Neural cell (in vitro differentiated cells): ENCODE measurements around the gene GDF11. TPM values are rescaled to one million over a fixed set of nuclear protein-coding genes. Genes with fewer than 3 reads are reported as not detected.

ENCODE experiments used
- H2AFZ ChIP-seq: fragments of 200-600, 300-800 bp; sonication (generic), shearing (Covaris generic); 2 replicates; pipeline ENCODE4 v1.6.0; 2014; ENCODE audit warnings: low read depth, mild to moderate bottlenecking, antibody characterized with exemption, low read length, moderate library complexity
- H3F3A ChIP-seq: fragments of 200-600 bp; shearing (Covaris generic); 2 replicates; pipeline ENCODE4 v1.6.1; 2016; ENCODE audit warnings: mild to moderate bottlenecking, moderate library complexity, mixed read lengths, antibody characterized with exemption, low read length; ENCODE audit not compliant: insufficient read depth, poor library complexity, severe bottlenecking
- H3K27ac ChIP-seq: fragments of 200-600, 300-800 bp; sonication (generic), shearing (Covaris generic); 2 replicates; pipeline ENCODE4 v1.5.1; 2014; ENCODE audit warnings: mild to moderate bottlenecking, low read length, moderate library complexity
- H3K27me3 ChIP-seq: fragments of 300-800, 200-600 bp; sonication (generic), shearing (Covaris generic); 2 replicates; pipeline ENCODE4 v1.6.0; 2014; ENCODE audit warnings: mild to moderate bottlenecking, low read depth, low read length, moderate library complexity; ENCODE audit not compliant: insufficient read depth
- H3K36me3 ChIP-seq: fragments of 300-800, 200-600 bp; sonication (generic), shearing (Covaris generic); 2 replicates; pipeline ENCODE4 v1.5.1; 2014; ENCODE audit warnings: mild to moderate bottlenecking, antibody characterized with exemption, low read length, moderate library complexity; ENCODE audit not compliant: insufficient read depth
- H3K4me2 ChIP-seq: fragments of 300-800, 200-600 bp; sonication (generic), shearing (Covaris generic); 2 replicates; pipeline ENCODE4 v1.6.0; 2014; ENCODE audit warnings: mild to moderate bottlenecking, low read length
- H3K4me3 ChIP-seq: fragments of 300-800, 200-600 bp; sonication (generic), shearing (Covaris generic); 2 replicates; pipeline ENCODE4 v1.5.1; 2014; ENCODE audit warnings: mild to moderate bottlenecking, low read length, moderate library complexity
- H3K79me2 ChIP-seq: fragments of 200-600 bp; shearing (Covaris generic); replicated peaks from 2 replicates; pipeline ENCODE4 v1.6.0; 2014; ENCODE audit warnings: mild to moderate bottlenecking, low read length, moderate library complexity; ENCODE audit not compliant: insufficient read depth
- H3K9ac ChIP-seq: fragments of 300-800, 200-600 bp; sonication (generic), shearing (Covaris generic); 2 replicates; pipeline ENCODE4 v1.6.1; 2016; ENCODE audit warnings: mild to moderate bottlenecking, low read length, mixed read lengths
- H3K9me2 ChIP-seq: fragments of 200-600 bp; shearing (Covaris generic); 2 replicates; pipeline ENCODE4 v1.6.1; 2016; ENCODE audit warnings: mild to moderate bottlenecking, low read length, mixed read lengths; ENCODE audit not compliant: insufficient read depth
- H3K9me3 ChIP-seq: fragments of 200-600, 300-800 bp; sonication (generic), shearing (Covaris generic); 2 replicates; pipeline ENCODE4 v1.6.1; 2016; ENCODE audit warnings: mild to moderate bottlenecking, mixed run types, low read length, moderate library complexity, mixed read lengths
- H4K20me1 ChIP-seq: fragments of 200-600 bp; shearing (Covaris generic); 2 replicates; pipeline ENCODE4 v1.6.1; 2016; ENCODE audit warnings: mild to moderate bottlenecking, mixed run types; ENCODE audit not compliant: insufficient read depth
- CTCF ChIP-seq: fragments of 450-650 bp; IDR thresholded peaks from 2 replicates; pipeline ENCODE4 v1.5.1; 2014; ENCODE audit warnings: antibody characterized with exemption, mild to moderate bottlenecking, moderate library complexity; ENCODE audit not compliant: poor library complexity, severe bottlenecking
- EP300 ChIP-seq: fragments of 450-650 bp; conservative IDR thresholded peaks from 2 replicates; pipeline ENCODE4 v1.6.1; 2014; ENCODE audit warnings: antibody characterized with exemption, mild to moderate bottlenecking, moderate library complexity; ENCODE audit not compliant: poor library complexity, severe bottlenecking
- EZH2 ChIP-seq: fragments of 200-600, 300-800 bp; shearing (Covaris generic), sonication (generic); IDR thresholded peaks from 2 replicates; pipeline ENCODE4 v1.6.1; 2014; ENCODE audit warnings: antibody characterized with exemption, low read length, borderline replicate concordance, mild to moderate bottlenecking; ENCODE audit not compliant: insufficient read depth, poor library complexity, severe bottlenecking
- MXI1 ChIP-seq: fragments of 450-650 bp; conservative IDR thresholded peaks from 2 replicates; pipeline ENCODE4 v1.6.1; 2014; ENCODE audit warnings: antibody characterized with exemption, mild to moderate bottlenecking; ENCODE audit not compliant: poor library complexity, severe bottlenecking
- POLR2AphosphoS5 ChIP-seq: IDR thresholded peaks from 2 replicates; pipeline ENCODE4 v1.6.1; 2012
- RAD21 ChIP-seq: fragments of 450-650 bp; conservative IDR thresholded peaks from 2 replicates; pipeline ENCODE4 v1.6.1; 2014; ENCODE audit warnings: antibody characterized with exemption, mild to moderate bottlenecking, moderate library complexity
- SMC3 ChIP-seq: fragments of 450-650 bp; conservative IDR thresholded peaks from 2 replicates; pipeline ENCODE4 v1.6.1; 2014; ENCODE audit warnings: antibody characterized with exemption, mild to moderate bottlenecking, moderate library complexity; ENCODE audit not compliant: poor library complexity
- TAF1 ChIP-seq: IDR thresholded peaks from 2 replicates; pipeline ENCODE4 v1.6.1; 2012; ENCODE audit warnings: low read depth
- polyA plus RNA-seq: library from polyadenylated mRNA; depleted of rRNA; stranded (reverse); fragments of >200 nt; gene quantifications from 2 replicates; pipeline ENCODE4 v1.2.3, GENCODE V29; 2014
- TF ChIP-seq, protein P1 (sequence below): IDR thresholded peaks from 2 replicates; pipeline ENCODE4 v1.6.1; 2012; ENCODE audit warnings: borderline replicate concordance

The GDF11 gene
- polyA plus RNA-seq, 1 donor from 2014 or later: 16.0 TPM

DNA sequence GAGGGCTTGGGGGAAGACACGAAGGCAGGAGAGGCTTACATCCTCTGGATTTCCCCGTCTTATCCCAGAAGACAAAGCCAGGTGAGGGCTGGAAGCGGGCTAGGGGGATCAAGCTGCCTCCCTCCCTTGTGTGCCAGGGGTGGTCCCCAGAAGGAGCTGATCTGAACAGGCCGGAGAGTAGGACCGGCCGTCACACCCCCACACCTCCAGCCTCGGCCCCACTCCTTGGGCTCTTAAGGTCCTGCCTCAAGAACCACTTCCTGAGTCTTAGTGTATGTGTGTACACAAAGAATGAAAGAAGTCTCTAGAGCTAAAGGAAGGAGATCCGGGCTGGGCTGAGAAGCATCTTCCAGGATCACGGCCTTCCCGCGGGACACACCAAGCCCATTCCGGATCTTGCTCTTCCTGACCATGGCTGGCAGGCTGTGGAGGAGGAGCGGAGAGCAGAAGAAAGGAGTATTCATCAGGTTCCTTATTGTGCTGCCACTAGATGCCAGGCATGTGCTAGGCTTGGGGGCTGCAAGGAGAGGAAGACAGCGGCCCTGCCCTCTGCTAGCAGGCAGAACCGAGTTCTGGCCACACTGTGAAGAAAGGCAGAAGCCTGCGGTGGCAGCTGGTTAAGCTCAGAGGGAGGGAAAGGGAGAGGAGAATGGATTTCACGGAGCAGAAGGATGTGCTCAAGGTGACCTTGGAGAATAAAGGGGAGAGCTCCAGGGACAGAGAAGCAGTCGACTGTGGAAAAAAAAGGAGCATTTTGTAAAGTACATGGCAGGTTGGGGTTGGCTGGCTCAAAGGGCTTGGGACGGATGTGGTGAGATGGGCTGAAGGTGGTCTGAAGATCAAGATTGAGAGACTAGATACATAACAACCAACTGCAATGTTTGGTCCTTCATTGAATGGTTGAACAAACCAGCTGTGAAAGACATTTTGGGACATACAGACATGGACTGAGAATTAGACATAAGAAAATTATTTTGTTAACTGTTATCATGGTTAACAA lies 12.8 kb upstream of the GDF11 start:
- no peaks in the 10 kb centered on the region for H4K20me1 ChIP-seq
- H2AFZ ChIP-seq: peak overlapping the region; percentile 79
- peaks cover 24% of the 10 kb centered on the region for H3K79me2 ChIP-seq
- H3K9me3 ChIP-seq: no peaks in the 10 kb centered on the region
- H3K4me2 ChIP-seq: peak overlapping the region; percentile 83
- peak overlapping the region; percentile 97 for H3K9ac ChIP-seq
- H3F3A ChIP-seq: no peaks in the 10 kb centered on the region
- H3K27ac ChIP-seq: peak overlapping the region; percentile 100
- peak overlapping the region; percentile 91 for H3K4me3 ChIP-seq
- no peaks in the 10 kb centered on the region for H3K36me3 ChIP-seq
- TF ChIP-seq CTCF: peak; percentile 62
- TF ChIP-seq MXI1: peak; percentile 33
- peak; percentile 97 for TF ChIP-seq POLR2AphosphoS5
- TF ChIP-seq TAF1: no peak
- TF ChIP-seq RAD21: peak; percentile 64
- TF ChIP-seq EZH2: no peak
- TF ChIP-seq EP300: no peak
- TF ChIP-seq, protein P1, sequence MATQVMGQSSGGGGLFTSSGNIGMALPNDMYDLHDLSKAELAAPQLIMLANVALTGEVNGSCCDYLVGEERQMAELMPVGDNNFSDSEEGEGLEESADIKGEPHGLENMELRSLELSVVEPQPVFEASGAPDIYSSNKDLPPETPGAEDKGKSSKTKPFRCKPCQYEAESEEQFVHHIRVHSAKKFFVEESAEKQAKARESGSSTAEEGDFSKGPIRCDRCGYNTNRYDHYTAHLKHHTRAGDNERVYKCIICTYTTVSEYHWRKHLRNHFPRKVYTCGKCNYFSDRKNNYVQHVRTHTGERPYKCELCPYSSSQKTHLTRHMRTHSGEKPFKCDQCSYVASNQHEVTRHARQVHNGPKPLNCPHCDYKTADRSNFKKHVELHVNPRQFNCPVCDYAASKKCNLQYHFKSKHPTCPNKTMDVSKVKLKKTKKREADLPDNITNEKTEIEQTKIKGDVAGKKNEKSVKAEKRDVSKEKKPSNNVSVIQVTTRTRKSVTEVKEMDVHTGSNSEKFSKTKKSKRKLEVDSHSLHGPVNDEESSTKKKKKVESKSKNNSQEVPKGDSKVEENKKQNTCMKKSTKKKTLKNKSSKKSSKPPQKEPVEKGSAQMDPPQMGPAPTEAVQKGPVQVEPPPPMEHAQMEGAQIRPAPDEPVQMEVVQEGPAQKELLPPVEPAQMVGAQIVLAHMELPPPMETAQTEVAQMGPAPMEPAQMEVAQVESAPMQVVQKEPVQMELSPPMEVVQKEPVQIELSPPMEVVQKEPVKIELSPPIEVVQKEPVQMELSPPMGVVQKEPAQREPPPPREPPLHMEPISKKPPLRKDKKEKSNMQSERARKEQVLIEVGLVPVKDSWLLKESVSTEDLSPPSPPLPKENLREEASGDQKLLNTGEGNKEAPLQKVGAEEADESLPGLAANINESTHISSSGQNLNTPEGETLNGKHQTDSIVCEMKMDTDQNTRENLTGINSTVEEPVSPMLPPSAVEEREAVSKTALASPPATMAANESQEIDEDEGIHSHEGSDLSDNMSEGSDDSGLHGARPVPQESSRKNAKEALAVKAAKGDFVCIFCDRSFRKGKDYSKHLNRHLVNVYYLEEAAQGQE: peak; percentile 93
- peak; percentile 45 for TF ChIP-seq SMC3
- H3K27me3 ChIP-seq: no peaks in the 10 kb centered on the region
- no peaks in the 10 kb centered on the region for H3K9me2 ChIP-seq

DNA sequence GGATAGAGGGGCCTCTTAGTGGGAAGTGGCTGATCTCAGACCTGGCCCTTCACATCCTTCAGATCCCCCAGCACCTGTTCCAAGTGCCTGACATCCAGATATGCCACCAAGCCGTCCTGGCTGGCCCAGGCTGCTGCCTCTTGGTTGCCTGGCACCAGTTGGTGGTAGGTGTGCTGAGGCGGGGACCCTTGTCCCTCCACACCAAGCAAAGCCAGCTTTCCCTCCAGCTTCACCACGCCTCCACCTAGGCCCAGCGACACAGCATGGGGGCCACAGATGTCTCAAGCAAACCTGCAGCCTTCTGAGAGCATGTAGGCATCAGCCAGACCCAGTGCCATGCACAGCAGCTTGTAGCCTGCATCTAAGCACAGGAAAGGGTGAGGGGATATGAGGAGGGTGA lies 10.6 kb upstream of the GDF11 start:
- Histone ChIP-seq H3K79me2 (peaks cover 16% of the 10 kb centered on the region), H4K20me1 (no peaks in the 10 kb centered on the region), H2AFZ (no peak overlapping the region), H3K36me3 (no peaks in the 10 kb centered on the region), H3K4me2 (no peak overlapping the region), H3K9me3 (no peaks in the 10 kb centered on the region), H3K4me3 (peak overlapping the region; percentile 5), H3K27me3 (no peaks in the 10 kb centered on the region), H3K9ac (no peak overlapping the region), H3F3A (peaks cover 5% of the 10 kb centered on the region), H3K27ac (no peak overlapping the region), H3K9me2 (no peaks in the 10 kb centered on the region)
- TF ChIP-seq POLR2AphosphoS5: no peak
- TF ChIP-seq, protein P1: no peak
- no peak for TF ChIP-seq EP300
- no peak for TF ChIP-seq MXI1
